IMR-90 (cell line): ENCODE measurements around the gene GABRA4. TPM values are rescaled to one million over a fixed set of nuclear protein-coding genes. Genes with fewer than 3 reads are reported as not detected.

ENCODE experiments used
- ATAC-seq: fragments of 200-7000 bp; cut with Tn5 transposase; 2 replicates; pipeline ENCODE4 v1.9.1; 2020; ENCODE audit warnings: low read depth, mild to moderate bottlenecking, moderate library complexity
- BruUV-seq: library from RNA; stranded (reverse); fragments of 400-500 nt; replicated peaks from 2 replicates; lab custom pipeline; 2021; lab: Mats Ljungman, UMichigan
- CTCF ChIA-PET: fragments of 300-600 bp; formaldehyde crosslinking; extraction: SDS; loops from one replicate; lab custom pipeline; 2021; ENCODE audit warnings: antibody characterized with exemption; lab: Yijun Ruan, JAX
- POLR2A ChIA-PET: fragments of 300-600 bp; sonication (Branson Sonifier 250); formaldehyde crosslinking; loops from one replicate; lab custom pipeline; 2022; ENCODE audit warnings: antibody characterized with exemption; ENCODE audit not compliant: unreplicated experiment; lab: Charles Lee
- DNase-seq: peaks from one replicate; pipeline ENCODE4 v3.0.0; 2013
- H2AFZ ChIP-seq: replicated peaks from 2 replicates; pipeline ENCODE3; 2013; ENCODE audit warnings: low read length, mild to moderate bottlenecking; ENCODE audit not compliant: poor library complexity
- H2AK5ac ChIP-seq: 2 replicates; pipeline ENCODE4 v1.6.1; 2013; ENCODE audit warnings: low read depth, low read length, inconsistent platforms
- H2AK9ac ChIP-seq: replicated peaks from 2 replicates; pipeline ENCODE3; 2013; ENCODE audit warnings: mild to moderate bottlenecking, low read depth, low read length, moderate library complexity; ENCODE audit not compliant: poor library complexity
- H2BK120ac ChIP-seq: 2 replicates; pipeline ENCODE4 v1.6.1; 2013; ENCODE audit warnings: low read depth, low read length, inconsistent platforms
- H2BK15ac ChIP-seq: 3 replicates; pipeline ENCODE4 v1.6.1; 2013; ENCODE audit warnings: low read depth, low read length, inconsistent platforms
- H2BK20ac ChIP-seq: 2 replicates; pipeline ENCODE4 v1.6.1; 2013; ENCODE audit warnings: low read depth, mild to moderate bottlenecking, inconsistent platforms, low read length, moderate library complexity
- H2BK5ac ChIP-seq: 2 replicates; pipeline ENCODE4 v1.6.1; 2013; ENCODE audit warnings: mild to moderate bottlenecking, low read depth, low read length, inconsistent platforms; ENCODE audit not compliant: poor library complexity, severe bottlenecking
- H3K14ac ChIP-seq: replicated peaks from 2 replicates; pipeline ENCODE4 v1.6.1; 2013; ENCODE audit warnings: low read depth, low read length, inconsistent platforms
- H3K18ac ChIP-seq: 2 replicates; pipeline ENCODE4 v1.6.1; 2013; ENCODE audit warnings: low read depth, low read length, control low read depth
- H3K23ac ChIP-seq: 2 replicates; pipeline ENCODE4 v1.6.1; 2013; ENCODE audit warnings: low read depth, low read length, inconsistent platforms
- H3K27ac ChIP-seq: 2 replicates; pipeline ENCODE4 v1.5.1; 2013; ENCODE audit warnings: mild to moderate bottlenecking, control low read depth, low read length; ENCODE audit not compliant: insufficient read depth
- H3K27me3 ChIP-seq: 2 replicates; pipeline ENCODE4 v1.6.1; 2013; ENCODE audit warnings: low read length; ENCODE audit not compliant: control insufficient read depth, insufficient read depth
- H3K36me3 ChIP-seq: 2 replicates; pipeline ENCODE4 v1.6.1; 2013; ENCODE audit warnings: low read length, mixed read lengths; ENCODE audit not compliant: control insufficient read depth, insufficient read depth
- H3K4ac ChIP-seq: 2 replicates; pipeline ENCODE4 v1.6.1; 2013; ENCODE audit warnings: low read depth, low read length, inconsistent platforms
- H3K4me1 ChIP-seq: 2 replicates; pipeline ENCODE4 v1.6.1; 2013; ENCODE audit warnings: low read length, mixed read lengths; ENCODE audit not compliant: control insufficient read depth, insufficient read depth
- H3K4me2 ChIP-seq: 2 replicates; pipeline ENCODE4 v1.6.1; 2013; ENCODE audit warnings: low read depth, mild to moderate bottlenecking, control low read depth, low read length, moderate library complexity
- H3K4me3 ChIP-seq: 2 replicates; pipeline ENCODE4 v1.5.1; 2013; ENCODE audit warnings: low read depth, mild to moderate bottlenecking, control low read depth, low read length, moderate library complexity; ENCODE audit not compliant: insufficient read depth
- H3K56ac ChIP-seq: 2 replicates; pipeline ENCODE4 v1.6.1; 2013; ENCODE audit warnings: low read length, inconsistent platforms; ENCODE audit not compliant: insufficient read depth; ENCODE audit errors: extremely low read depth
- H3K79me1 ChIP-seq, 2 experiments: 2 replicates each; pipeline ENCODE4 v1.6.1; 2013; ENCODE audit warnings: low read length in 2 of 2, inconsistent platforms in 1 of 2, low read depth in 1 of 2
- H3K9ac ChIP-seq: 2 replicates; pipeline ENCODE4 v1.6.1; 2013; ENCODE audit warnings: low read depth, low read length, control low read depth
- H3K9me1 ChIP-seq: 2 replicates; pipeline ENCODE4 v1.6.1; 2013; ENCODE audit warnings: low read length, inconsistent platforms; ENCODE audit not compliant: insufficient read depth
- H3K9me3 ChIP-seq: 2 replicates; pipeline ENCODE4 v1.6.1; 2013; ENCODE audit warnings: low read length; ENCODE audit not compliant: control insufficient read depth, insufficient read depth
- H4K20me1 ChIP-seq: 2 replicates; pipeline ENCODE4 v1.6.1; 2013; ENCODE audit warnings: low read length, inconsistent platforms; ENCODE audit not compliant: insufficient read depth
- H4K5ac ChIP-seq: 2 replicates; pipeline ENCODE4 v1.6.1; 2013; ENCODE audit warnings: mild to moderate bottlenecking, low read depth, low read length, control low read depth
- H4K8ac ChIP-seq, 2 experiments: 2 replicates each; pipeline ENCODE4 v1.6.1; 2013; ENCODE audit warnings: low read depth in 2 of 2, low read length in 2 of 2, control low read depth in 1 of 2, inconsistent platforms in 1 of 2
- H4K91ac ChIP-seq: 2 replicates; pipeline ENCODE4 v1.6.1; 2013; ENCODE audit warnings: low read depth, low read length, inconsistent platforms; ENCODE audit not compliant: insufficient read depth
- BHLHE40 ChIP-seq: fragments of 150-350 bp; IDR thresholded peaks from 2 replicates; pipeline ENCODE4 v1.6.1; 2016; ENCODE audit warnings: mild to moderate bottlenecking, low read depth, low read length
- CEBPB ChIP-seq: IDR thresholded peaks from 2 replicates; pipeline ENCODE4 v1.6.1; 2012; ENCODE audit warnings: low read depth, low read length, improper control_type of control experiment
- CHD1 ChIP-seq: IDR thresholded peaks from 2 replicates; pipeline ENCODE4 v1.6.1; 2012; ENCODE audit warnings: low read depth, low read length, improper control_type of control experiment
- MAZ ChIP-seq: IDR thresholded peaks from 2 replicates; pipeline ENCODE4 v1.6.1; 2012; ENCODE audit warnings: low read depth, mild to moderate bottlenecking, low read length, improper control_type of control experiment, moderate library complexity, borderline replicate concordance
- MXI1 ChIP-seq: IDR thresholded peaks from 2 replicates; pipeline ENCODE4 v1.6.1; 2012; ENCODE audit warnings: low read depth, mild to moderate bottlenecking, low read length, moderate library complexity, borderline replicate concordance
- RAD21 ChIP-seq: IDR thresholded peaks from 2 replicates; pipeline ENCODE4 v1.6.1; 2012; ENCODE audit warnings: low read length, improper control_type of control experiment
- RCOR1 ChIP-seq: IDR thresholded peaks from 2 replicates; pipeline ENCODE4 v1.6.1; 2012; ENCODE audit warnings: mild to moderate bottlenecking, low read length, improper control_type of control experiment; ENCODE audit not compliant: insufficient replicate concordance
- RFX5 ChIP-seq: IDR thresholded peaks from 2 replicates; pipeline ENCODE4 v1.8.0; 2012; ENCODE audit warnings: low read depth, mild to moderate bottlenecking, low read length, moderate library complexity
- USF2 ChIP-seq: fragments of 150-350 bp; IDR thresholded peaks from 2 replicates; pipeline ENCODE4 v1.6.1; 2017; ENCODE audit warnings: mild to moderate bottlenecking, antibody characterized with exemption, low read length, low read depth
- WGBS, 2 experiments: methylation state at CpG; one replicate each; pipeline versions ENCODE4 v1.1.5 to v1.1.7; 2013; ENCODE audit warnings: missing lambda C conversion rate in 2 of 2; ENCODE audit not compliant: insufficient read length in 1 of 2; ENCODE audit errors: extremely low coverage in 2 of 2; 5-methylcytosine and 5-hydroxymethylcytosine counted together
- dilution Hi-C: fragments of 300-500 bp; cut with HindIII; formaldehyde crosslinking; loops from one replicate; pipeline ENCODE4 v1.14.3; 2018; ENCODE audit warnings: low sequenced_read_pairs; ENCODE audit not compliant: unreplicated experiment
- in situ Hi-C: fragments of 300-500 bp; cut with MboI; formaldehyde crosslinking; loops from 3 replicates; pipeline ENCODE4 v1.14.3; 2019; ENCODE audit warnings: low sequenced_read_pairs, inconsistent platforms, mixed read lengths
- intact Hi-C: fragments of 100-400 bp; cut with micrococcal nuclease; formaldehyde crosslinking; loops from 2 replicates; pipeline ENCODE4 v1.10.0; 2022
- polyA plus RNA-seq, 3 experiments: library from polyadenylated mRNA; depleted of rRNA; stranded (reverse); fragments of >200 nt; gene quantifications; 2 replicates each; pipeline ENCODE4 v1.2.3, GENCODE V29; 2012; ENCODE audit warnings: low replicate concordance in 1 of 3
- total RNA-seq: library from RNA; depleted of rRNA; stranded (reverse); fragments of >200 nt; gene quantifications from 2 replicates; pipeline ENCODE4 v1.2.3, GENCODE V29; 2012

GABRA4 gene
- total and polyA plus RNA-seq, 2 of the 4 experiments (the other 2 are of a cell fraction), result 1.1 to 1.8 TPM

DNA sequence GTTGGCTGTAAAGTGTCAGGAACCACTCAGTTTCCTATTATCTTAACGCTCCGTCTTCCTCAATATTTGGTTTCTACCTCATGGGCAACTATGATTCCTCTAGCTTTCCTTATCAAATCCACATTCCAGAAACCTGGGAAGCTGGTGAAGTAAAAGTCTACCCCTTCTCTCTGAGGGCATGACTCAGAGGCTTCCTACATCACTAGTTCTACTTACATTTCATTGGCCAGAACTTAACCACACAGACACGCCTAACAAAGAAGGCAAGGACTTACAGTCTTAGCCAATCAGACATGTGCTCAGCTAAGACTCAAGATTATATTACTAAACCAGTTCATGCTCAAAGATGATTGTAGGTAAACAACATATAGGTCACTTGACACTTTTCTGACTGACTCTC lies 114.7 kb downstream of the GABRA4 start:
- no peak overlapping the region for H2AK9ac ChIP-seq
- TF ChIP-seq CEBPB (no peak), BHLHE40 (no peak), MAZ (no peak), CHD1 (no peak), RCOR1 (no peak), USF2 (no peak), RFX5 (no peak), MXI1 (no peak), RAD21 (no peak)
- H3K4me2 ChIP-seq, result no peak overlapping the region
- no peak overlapping the region for H2BK20ac ChIP-seq
- no peak overlapping the region for H2AFZ ChIP-seq
- H2BK120ac ChIP-seq, result no peak overlapping the region
- H4K8ac ChIP-seq, result no peak overlapping the region
- intact Hi-C loops (no loop called here), in situ Hi-C loops (no loop called here), dilution Hi-C loops (no loop called here)
- no peak overlapping the region for H2AK5ac ChIP-seq
- no CpG with 5 or more reads among the region's 3 CpGs for WGBS, 2 experiments
- no peaks in the 10 kb centered on the region for H3K36me3 ChIP-seq
- no peak overlapping the region for H3K27ac ChIP-seq
- H3K4me1 ChIP-seq, result no peaks in the 10 kb centered on the region
- no peak overlapping the region for H3K18ac ChIP-seq
- POLR2A ChIA-PET, result no interaction called here
- H4K91ac ChIP-seq, result no peak overlapping the region
- no peak for ATAC-seq
- no peak overlapping the region for H2BK15ac ChIP-seq
- BruUV-seq, result no TSS peak
- H3K4me3 ChIP-seq, result no peak overlapping the region
- no peaks in the 10 kb centered on the region for H3K9me1 ChIP-seq
- H4K20me1 ChIP-seq, result no peaks in the 10 kb centered on the region
- H3K9ac ChIP-seq, result no peak overlapping the region
- H3K27me3 ChIP-seq, result no peaks in the 10 kb centered on the region
- no peak overlapping the region for H4K5ac ChIP-seq
- no peak overlapping the region for H3K14ac ChIP-seq
- H2BK5ac ChIP-seq, result no peak overlapping the region
- no peak overlapping the region for H3K4ac ChIP-seq
- no peak overlapping the region for H3K56ac ChIP-seq
- H3K23ac ChIP-seq, result no peak overlapping the region
- H3K9me3 ChIP-seq, result no peaks in the 10 kb centered on the region
- CTCF ChIA-PET, result no interaction called here
- H3K79me1 ChIP-seq, result no peaks in the 10 kb centered on the region
- DNase-seq, result peak; percentile 16
